Measurements from ENCODE around the gene GOT1. TPM values are rescaled to one million over a fixed set of nuclear protein-coding genes. Genes with fewer than 3 reads are reported as not detected.

Gene GOT1
- total and polyA plus RNA-seq, 2 of the 8 experiments (the other 6 are each of a cell fraction or from before 2014, with no cell fraction given), result 16.7 to 47.0 TPM

- Histone ChIP-seq H3K4ac (replicated peaks; ENCODE audit: insufficient read length, low read depth, low read length) (no peak overlapping the region), H3K36me3 (ENCODE audit: control insufficient read depth in 2 of 4, insufficient read depth in 4 of 4, low read length in 3 of 4) (no peaks in the 10 kb centered on the region), H4K20me1 (replicated peaks in 1 of 2; ENCODE audit: control insufficient read depth in 1 of 2, insufficient read depth in 2 of 2, low read length in 2 of 2) (peaks cover 0 to 3% of the 10 kb centered on the region in 2 experiments), H2AFZ (ENCODE audit: low read length) (no peak overlapping the region), H3K79me2 (ENCODE audit: control insufficient read depth in 1 of 2, insufficient read depth in 2 of 2, low read length in 2 of 2) (peaks cover 0 to 28% of the 10 kb centered on the region in 2 experiments; a peak in 3 of 4 replicates), H3K79me1 (ENCODE audit: low read depth, low read length) (peaks cover 2% of the 10 kb centered on the region; the same call in 1 of the 2 replicates), H3K18ac (ENCODE audit: extremely low read depth, low read length) (no peak overlapping the region), H2BK12ac (ENCODE audit: low read depth, low read length) (no peak overlapping the region), H4K91ac (replicated peaks; ENCODE audit: insufficient read length, low read length) (no peak overlapping the region), H2AK5ac (ENCODE audit: low read depth, low read length) (no peak overlapping the region), H2BK120ac (replicated peaks; ENCODE audit: low read depth, low read length) (no peak overlapping the region), H3K9ac (replicated peaks in 1 of 4; ENCODE audit: extremely low read depth in 1 of 4, low read depth in 3 of 4, low read length in 3 of 4) (no peak overlapping the region), H3K27me3 (replicated peaks in 1 of 4; ENCODE audit: control insufficient read depth in 3 of 4, extremely low read depth in 1 of 4, insufficient read depth in 3 of 4, low read length in 3 of 4) (no peaks in the 10 kb centered on the region), H3K14ac (ENCODE audit: insufficient read length) (no peak overlapping the region), H3K4me2 (ENCODE audit: insufficient read depth in 1 of 2, low read depth in 2 of 2, low read length in 2 of 2) (no peak overlapping the region), H3K27ac (ENCODE audit: low read depth, low read length) (no peak overlapping the region), H3K23ac (ENCODE audit: insufficient read length) (no peak overlapping the region), H2BK20ac (ENCODE audit: low read length) (no peak overlapping the region), H3K56ac (replicated peaks; ENCODE audit: insufficient read length, low read depth, low read length) (no peak overlapping the region), H3K23me2 (ENCODE audit: low read depth, low read length) (peaks cover 10% of the 10 kb centered on the region), H2BK15ac (ENCODE audit: low read length) (no peak overlapping the region), H3K9me3 (ENCODE audit: insufficient read depth in 2 of 2, low read depth in 1 of 2, low read length in 1 of 2) (no peaks in the 10 kb centered on the region), H2BK5ac (ENCODE audit: low read depth, low read length) (no peak overlapping the region), H4K8ac (ENCODE audit: extremely low read depth, insufficient read depth, low read length) (no peak overlapping the region), H3K4me3 (ENCODE audit: extremely low read depth in 1 of 4, insufficient read depth in 2 of 4, low read depth in 3 of 4, low read length in 4 of 4) (no peak overlapping the region), H4K5ac (ENCODE audit: insufficient read length, low read depth, low read length) (no peak overlapping the region), H3K4me1 (replicated peaks in 1 of 4; ENCODE audit: control insufficient read depth in 3 of 4, insufficient read depth in 4 of 4, low read length in 3 of 4) (peaks cover 0 to 4% (median 0%) of the 10 kb centered on the region in 4 experiments; a peak in 1 of 7 replicates)
- 63% methylated on average over 1 of the region's 1 CpG; no CpG with 5 or more reads in 1 of the 2 experiments for WGBS, 2 experiments (ENCODE audit: extremely low coverage in 1 of 2, insufficient coverage in 1 of 2, insufficient read length in 1 of 2, insufficient replicate concordance in 2 of 2, low coverage in 1 of 2, low lambda C conversion rate in 2 of 2, missing lambda C conversion rate in 1 of 2)
- POLR2A ChIA-PET (ENCODE audit: partially characterized antibody), result no interaction called here
- CTCF ChIA-PET (ENCODE audit: partially characterized antibody), result interaction anchor here (0.8 to 4.7 kb wide), 12 partner anchors 8 to 180 kb away, joined by 3 to 77 read pairs (median 4); no protein-coding TSS in a partner anchor
- FAIRE-seq (no peak), DNase-seq (ENCODE audit: low read depth in 1 of 2, low spot score in 2 of 2) (no peak)
- TF ChIP-seq, protein P1, sequence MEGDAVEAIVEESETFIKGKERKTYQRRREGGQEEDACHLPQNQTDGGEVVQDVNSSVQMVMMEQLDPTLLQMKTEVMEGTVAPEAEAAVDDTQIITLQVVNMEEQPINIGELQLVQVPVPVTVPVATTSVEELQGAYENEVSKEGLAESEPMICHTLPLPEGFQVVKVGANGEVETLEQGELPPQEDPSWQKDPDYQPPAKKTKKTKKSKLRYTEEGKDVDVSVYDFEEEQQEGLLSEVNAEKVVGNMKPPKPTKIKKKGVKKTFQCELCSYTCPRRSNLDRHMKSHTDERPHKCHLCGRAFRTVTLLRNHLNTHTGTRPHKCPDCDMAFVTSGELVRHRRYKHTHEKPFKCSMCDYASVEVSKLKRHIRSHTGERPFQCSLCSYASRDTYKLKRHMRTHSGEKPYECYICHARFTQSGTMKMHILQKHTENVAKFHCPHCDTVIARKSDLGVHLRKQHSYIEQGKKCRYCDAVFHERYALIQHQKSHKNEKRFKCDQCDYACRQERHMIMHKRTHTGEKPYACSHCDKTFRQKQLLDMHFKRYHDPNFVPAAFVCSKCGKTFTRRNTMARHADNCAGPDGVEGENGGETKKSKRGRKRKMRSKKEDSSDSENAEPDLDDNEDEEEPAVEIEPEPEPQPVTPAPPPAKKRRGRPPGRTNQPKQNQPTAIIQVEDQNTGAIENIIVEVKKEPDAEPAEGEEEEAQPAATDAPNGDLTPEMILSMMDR (IDR thresholded peaks at IDR 0.05; ENCODE audit: control extremely low read depth in 1 of 3, insufficient read depth in 1 of 3, low read depth in 1 of 3, low read length in 3 of 3), result peak in 1 of 3 experiments; percentile 36; a peak in 2 of 4 replicates
- no peak for TF ChIP-seq TBP (IDR thresholded peaks at IDR 0.05; ENCODE audit: low read depth, low read length)
- no peak for TF ChIP-seq HDAC6 (IDR thresholded peaks at IDR 0.05; ENCODE audit: low read depth, low read length)
- no peak for TF ChIP-seq EZH2 (IDR thresholded peaks at IDR 0.05; ENCODE audit: low read depth, low read length, severe bottlenecking)
- no peak for TF ChIP-seq ASH2L (IDR thresholded peaks at IDR 0.05; ENCODE audit: low read length)
- no peak for TF ChIP-seq BCL11A (IDR thresholded peaks at IDR 0.05; ENCODE audit: low read depth in 2 of 2, low read length in 2 of 2)
- no peak for TF ChIP-seq FOSL1 (IDR thresholded peaks at IDR 0.05; ENCODE audit: insufficient read depth, low read depth, low read length)
- no peak for TF ChIP-seq POLR2AphosphoS5 (IDR thresholded peaks at IDR 0.05; ENCODE audit: low read depth, low read length)
Measured at GRCh38 chr10:99433378-99434020, 3.1 kb upstream of the GOT1 start.

All from H1 (cell line).